ENCODE data around the gene CSNK2A1. TPM values are rescaled to one million over a fixed set of nuclear protein-coding genes. Genes with fewer than 3 reads are reported as not detected.
"Not testable (repeated sequence)": the region's sequence is repeated elsewhere in the genome, so short reads cannot be mapped to it uniquely, and the experiment has no call there.

CSNK2A1 gene
- total RNA-seq = 168 TPM
- 54.6 TPM for polyA plus RNA-seq

DNA sequence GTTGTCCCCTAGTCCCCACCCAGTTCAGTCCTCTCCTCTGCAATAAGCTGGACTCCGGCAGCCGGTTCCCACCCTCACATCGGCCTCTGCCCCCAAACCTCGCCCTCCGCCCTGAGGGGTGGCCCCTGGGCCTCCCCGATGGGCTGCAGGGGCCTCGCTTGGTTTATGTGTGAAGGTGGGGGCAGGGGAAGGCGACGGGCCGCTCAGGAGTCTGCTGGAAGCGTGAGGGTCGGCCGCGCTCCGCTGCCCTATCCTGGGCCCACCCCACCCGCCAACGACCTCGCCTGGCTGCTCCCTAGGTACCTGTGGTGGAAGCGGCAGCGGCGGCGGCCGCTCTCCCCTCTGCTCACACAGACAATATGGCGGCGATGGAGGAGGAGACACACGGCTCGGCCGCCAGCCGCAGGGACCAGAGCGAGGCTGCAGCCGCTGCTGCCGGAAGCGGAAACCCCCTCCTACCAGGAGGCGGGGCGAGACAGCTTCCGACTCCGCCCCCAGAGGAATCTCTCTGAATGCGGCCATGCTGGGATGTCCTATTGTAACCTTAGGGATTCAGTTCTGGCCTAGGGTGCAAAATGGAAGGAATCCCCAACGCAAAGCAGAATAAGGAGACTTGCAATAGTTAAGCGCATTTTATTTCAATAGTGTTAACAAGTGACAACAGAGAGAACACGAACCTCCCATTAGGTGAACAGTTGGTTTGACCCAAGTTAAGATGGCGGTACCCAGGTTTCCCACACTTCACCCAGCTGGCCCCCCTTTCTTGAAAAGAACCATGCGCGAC, at the start of gene CSNK2A1:
CSNK2A1 (minus strand) TSS at position 422 of the 784 bp plus-strand sequence. CDS start 35,239 bp downstream, outside the sequence.
- H3K36me3 ChIP-seq (ENCODE audit: insufficient read depth) = no peaks in the 10 kb centered on the region
- peak within 1 kb of the TSS; percentile 90 for H3K27ac ChIP-seq (ENCODE audit: low read depth)
- H3K4me3 ChIP-seq (ENCODE audit: low read depth, low read length) = peak within 1 kb of the TSS; percentile 88
- peak; percentile 90 for DNase-seq (ENCODE audit: extremely low spot score)
- under 1% methylated on average over 44 of the region's 44 CpGs for WGBS
- peaks cover 2% of the 10 kb centered on the region for H3K4me1 ChIP-seq (ENCODE audit: insufficient read depth)

DNA sequence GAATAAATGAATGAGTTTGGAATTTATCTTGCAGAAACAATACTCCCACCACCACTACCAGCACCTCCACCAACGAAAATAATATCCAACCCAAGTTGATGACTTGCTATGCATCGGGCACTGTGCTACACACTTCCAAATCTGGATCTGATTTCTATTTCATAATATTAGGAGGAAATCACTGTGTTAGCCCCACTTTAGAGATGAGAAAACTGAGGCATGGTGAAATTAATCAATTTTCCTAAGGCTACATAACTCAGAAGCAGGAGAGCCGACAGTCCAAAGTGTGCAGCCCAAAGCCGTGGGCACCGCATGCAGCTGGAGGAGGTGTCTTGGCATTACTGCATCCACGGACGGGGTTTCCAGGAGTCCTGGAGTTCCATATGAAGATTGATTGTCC, 48.9 kb upstream of the CSNK2A1 start:
- Histone ChIP-seq H3K36me3 (ENCODE audit: insufficient read depth) (no peaks in the 10 kb centered on the region), H3K4me1 (ENCODE audit: insufficient read depth) (no peaks in the 10 kb centered on the region), H3K4me3 (ENCODE audit: low read depth, low read length) (no peak overlapping the region), H3K27ac (ENCODE audit: low read depth) (no peak overlapping the region)
- no peak for DNase-seq (ENCODE audit: extremely low spot score)
- 88% methylated on average over 7 of the region's 7 CpGs for WGBS

DNA sequence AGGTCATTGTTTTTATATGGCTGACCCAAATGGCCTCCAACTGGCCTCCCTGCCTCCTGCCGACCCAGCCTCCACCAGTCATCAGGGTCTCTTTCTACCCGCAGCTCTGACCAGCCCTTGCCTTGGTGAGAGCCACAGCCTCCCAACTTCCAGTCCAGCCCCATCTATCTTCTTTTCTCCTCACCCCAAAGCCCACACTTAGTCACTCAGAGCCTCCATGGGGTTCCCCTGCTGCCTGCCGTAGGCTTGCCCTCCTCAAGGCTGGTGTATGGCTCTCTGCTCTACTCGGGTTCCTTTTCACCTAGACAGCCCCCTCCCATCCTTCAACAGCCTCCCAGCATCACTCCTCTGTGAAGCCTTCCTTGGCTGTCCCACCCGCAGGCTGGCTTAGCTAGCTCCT, 48.4 kb upstream of the CSNK2A1 start:
- H3K4me3 ChIP-seq (ENCODE audit: low read depth, low read length) = no peak overlapping the region
- H3K27ac ChIP-seq (ENCODE audit: low read depth) = no peak overlapping the region
- DNase-seq (ENCODE audit: extremely low spot score) = no peak
- 83% methylated on average over 5 of the region's 5 CpGs for WGBS
- no peaks in the 10 kb centered on the region for H3K4me1 ChIP-seq (ENCODE audit: insufficient read depth)
- H3K36me3 ChIP-seq (ENCODE audit: insufficient read depth) = no peaks in the 10 kb centered on the region

DNA sequence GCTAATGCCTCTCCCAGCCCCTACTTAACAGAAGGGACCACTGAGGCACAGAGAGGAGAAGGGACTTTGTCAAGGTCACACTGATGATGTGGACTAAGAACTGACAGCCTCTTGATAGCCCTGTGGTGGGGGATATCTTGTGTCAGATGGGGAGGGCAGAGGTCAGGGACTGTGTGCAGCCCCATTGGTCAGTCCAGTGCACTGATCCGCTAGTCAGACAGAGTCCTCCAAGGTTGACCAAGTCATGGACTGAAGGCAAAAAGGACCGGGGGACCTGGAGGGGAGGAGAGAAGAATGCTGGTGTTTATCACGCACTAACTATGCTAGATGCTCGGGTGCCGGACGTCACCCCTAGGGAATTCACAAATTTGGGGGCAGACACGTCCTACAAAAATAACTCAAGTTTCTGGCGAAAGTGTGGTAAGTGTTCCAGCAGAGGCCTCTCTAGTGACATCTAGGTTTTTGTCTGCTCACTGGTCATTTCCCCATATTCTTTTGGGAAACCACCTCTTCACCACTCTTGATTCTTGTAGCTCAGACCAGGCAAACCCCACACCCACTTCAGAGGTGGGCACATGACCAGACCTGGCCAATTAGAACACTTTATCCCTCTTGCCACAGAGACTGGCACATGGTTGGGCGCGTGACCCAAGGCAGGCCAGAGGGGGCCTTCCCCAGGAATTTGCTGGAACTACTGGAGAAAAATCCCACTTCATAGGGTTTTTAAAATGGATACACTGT, 45.5 kb upstream of the CSNK2A1 start:
- Histone ChIP-seq H3K36me3 (ENCODE audit: insufficient read depth) (no peaks in the 10 kb centered on the region), H3K4me3 (ENCODE audit: low read depth, low read length) (no peak overlapping the region), H3K27ac (ENCODE audit: low read depth) (no peak overlapping the region), H3K4me1 (ENCODE audit: insufficient read depth) (no peaks in the 10 kb centered on the region)
- WGBS = 81% methylated on average over 10 of the region's 10 CpGs
- DNase-seq (ENCODE audit: extremely low spot score) = no peak

DNA sequence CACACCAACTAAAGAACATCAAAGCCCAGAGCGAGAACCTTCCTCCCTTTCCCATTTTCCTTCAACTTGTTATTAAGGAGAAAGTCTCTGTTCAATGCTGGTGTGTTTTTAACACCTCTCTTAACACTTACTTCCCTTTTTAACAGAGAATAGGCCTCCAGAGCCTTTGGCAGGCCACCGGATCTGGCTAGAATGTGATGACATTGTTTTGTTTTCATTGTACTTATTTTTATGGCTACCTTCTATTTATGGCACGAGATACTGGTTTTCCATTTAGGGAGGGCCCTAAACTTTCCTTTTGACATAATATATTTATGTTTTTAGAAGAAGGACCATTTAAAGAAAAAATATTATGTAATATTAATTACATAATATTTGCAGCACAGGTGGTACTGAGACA, 44.9 kb upstream of the CSNK2A1 start:
- no peaks in the 10 kb centered on the region for H3K4me1 ChIP-seq (ENCODE audit: insufficient read depth)
- no peak overlapping the region for H3K27ac ChIP-seq (ENCODE audit: low read depth)
- H3K36me3 ChIP-seq (ENCODE audit: insufficient read depth) = no peaks in the 10 kb centered on the region
- WGBS = 33% methylated on average over 3 of the region's 3 CpGs
- H3K4me3 ChIP-seq (ENCODE audit: low read depth, low read length) = no peak overlapping the region
- DNase-seq (ENCODE audit: extremely low spot score) = no peak

DNA sequence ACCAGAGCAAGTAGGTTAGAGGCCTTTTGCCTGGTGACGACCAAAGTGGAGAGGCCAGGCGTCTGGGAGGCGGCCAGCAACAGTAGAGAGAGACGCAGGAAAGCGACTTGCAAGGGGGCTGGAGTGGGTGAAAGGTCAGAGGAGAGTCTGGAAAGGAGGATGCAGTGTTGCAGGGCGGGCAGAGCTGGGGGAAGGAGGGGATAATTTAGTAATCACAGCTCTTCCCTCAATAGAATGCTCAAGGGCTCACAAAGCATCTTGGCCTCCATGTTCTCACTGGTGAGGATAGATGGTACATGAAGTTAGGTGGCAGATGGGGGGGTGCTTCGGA, 41.3 kb upstream of the CSNK2A1 start:
- Histone ChIP-seq H3K4me1 (ENCODE audit: insufficient read depth) (no peaks in the 10 kb centered on the region), H3K27ac (ENCODE audit: low read depth) (no peak overlapping the region), H3K36me3 (ENCODE audit: insufficient read depth) (no peaks in the 10 kb centered on the region), H3K4me3 (ENCODE audit: low read depth, low read length) (no peak overlapping the region)
- WGBS = 59% methylated on average over 7 of the region's 7 CpGs
- DNase-seq (ENCODE audit: extremely low spot score) = no peak

DNA sequence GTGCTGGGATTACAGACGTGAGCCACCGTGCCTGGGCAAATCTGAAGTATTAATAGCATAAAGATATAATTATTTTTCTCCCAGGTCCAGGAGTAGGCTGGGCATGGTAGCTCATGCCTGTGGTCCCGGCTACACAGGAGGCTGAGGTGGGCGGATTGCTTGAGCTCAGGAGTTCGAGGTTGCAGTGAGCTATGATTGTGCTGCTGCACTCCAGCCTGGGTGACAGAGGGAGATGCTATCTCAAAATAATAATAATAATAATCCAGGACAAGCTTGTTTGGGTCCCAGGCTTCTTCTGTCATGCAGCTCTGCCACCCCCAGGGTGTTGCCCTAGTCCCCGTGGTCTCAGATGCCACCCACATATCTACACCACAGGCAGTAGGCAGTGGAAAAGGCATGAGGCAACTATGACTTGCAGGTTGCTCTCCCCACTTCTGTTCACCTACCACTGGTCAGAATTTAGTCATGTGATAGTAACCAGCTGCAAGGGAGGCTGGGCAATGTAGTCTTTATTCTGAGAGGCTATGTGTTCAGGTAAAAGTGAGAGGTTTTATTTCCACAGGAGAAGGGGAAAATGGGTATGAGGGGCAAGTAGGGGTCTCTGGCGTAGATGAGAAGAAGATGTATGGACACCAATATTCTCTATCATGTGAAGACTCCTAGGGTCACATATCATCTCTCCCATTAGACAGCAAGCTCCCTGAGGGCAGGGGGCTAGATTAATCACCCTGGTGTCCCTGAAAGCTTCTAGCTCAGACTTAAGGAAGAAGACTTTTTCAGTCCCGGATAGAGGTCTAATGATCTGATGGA, 40.8 kb upstream of the CSNK2A1 start:
- 68% methylated on average over 8 of the region's 8 CpGs for WGBS
- H3K4me3 ChIP-seq (ENCODE audit: low read depth, low read length) = no peak overlapping the region
- H3K36me3 ChIP-seq (ENCODE audit: insufficient read depth) = no peaks in the 10 kb centered on the region
- no peak for DNase-seq (ENCODE audit: extremely low spot score)
- no peak overlapping the region for H3K27ac ChIP-seq (ENCODE audit: low read depth)
- no peaks in the 10 kb centered on the region for H3K4me1 ChIP-seq (ENCODE audit: insufficient read depth)

DNA sequence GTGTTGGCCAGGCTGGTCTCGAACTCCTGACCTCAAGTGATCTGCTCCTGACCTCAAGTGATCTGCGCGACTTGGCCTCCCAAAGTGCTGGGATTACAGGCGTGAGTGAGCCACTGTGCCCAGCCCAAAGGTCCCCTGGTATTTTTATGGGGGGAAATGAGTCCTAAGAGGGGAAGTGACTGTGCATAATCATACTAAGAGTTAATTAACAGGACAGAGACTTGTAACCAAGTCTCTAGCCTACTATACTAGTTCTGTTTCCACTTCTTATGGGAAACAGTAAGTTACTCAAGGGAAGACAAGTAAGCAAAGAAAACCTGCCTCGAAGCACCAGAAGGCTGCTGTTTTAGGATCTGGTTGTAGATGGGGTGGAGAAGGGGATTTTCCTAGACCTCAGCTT, 38.6 kb upstream of the CSNK2A1 start:
- no peaks in the 10 kb centered on the region for H3K4me1 ChIP-seq (ENCODE audit: insufficient read depth)
- DNase-seq (ENCODE audit: extremely low spot score) = no peak
- WGBS = 54% methylated on average over 5 of the region's 5 CpGs
- H3K27ac ChIP-seq (ENCODE audit: low read depth) = no peak overlapping the region
- no peaks in the 10 kb centered on the region for H3K36me3 ChIP-seq (ENCODE audit: insufficient read depth)
- no peak overlapping the region for H3K4me3 ChIP-seq (ENCODE audit: low read depth, low read length)

DNA sequence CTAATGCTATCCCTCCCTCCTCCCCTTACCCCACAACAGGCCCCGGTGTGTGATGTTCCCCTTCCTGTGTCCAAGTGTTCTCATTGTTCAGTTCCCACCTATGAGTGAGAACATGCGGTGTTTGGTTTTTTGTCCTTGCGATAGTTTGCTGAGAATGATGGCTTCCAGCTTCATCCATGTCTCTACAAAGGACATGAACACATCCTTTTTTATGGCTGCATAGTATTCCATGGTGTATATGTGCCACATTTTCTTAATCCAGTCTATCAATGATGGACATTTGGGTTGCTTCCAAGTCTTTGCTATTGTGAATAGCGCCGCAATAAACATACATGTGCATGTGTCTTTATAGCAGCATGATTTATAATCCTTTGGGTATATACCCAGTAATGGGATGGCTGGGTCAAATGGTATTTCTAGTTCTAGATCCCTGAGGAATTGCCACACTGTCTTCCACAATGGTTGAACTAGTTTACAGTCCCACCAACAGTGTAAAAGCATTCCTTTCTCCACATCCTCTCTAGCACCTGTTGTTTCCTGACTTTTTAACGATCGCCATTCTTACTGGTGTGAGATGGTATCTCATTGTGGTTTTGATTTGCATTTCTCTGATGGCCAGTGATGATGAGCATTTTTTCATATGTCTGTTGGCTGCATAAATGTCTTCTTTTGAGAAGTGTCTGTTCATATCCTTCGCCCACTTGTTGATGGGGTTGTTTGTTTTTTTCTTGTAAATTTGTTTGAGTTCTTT, 35.5 kb upstream of the CSNK2A1 start:
- WGBS = 80% methylated on average over 7 of the region's 8 CpGs

DNA sequence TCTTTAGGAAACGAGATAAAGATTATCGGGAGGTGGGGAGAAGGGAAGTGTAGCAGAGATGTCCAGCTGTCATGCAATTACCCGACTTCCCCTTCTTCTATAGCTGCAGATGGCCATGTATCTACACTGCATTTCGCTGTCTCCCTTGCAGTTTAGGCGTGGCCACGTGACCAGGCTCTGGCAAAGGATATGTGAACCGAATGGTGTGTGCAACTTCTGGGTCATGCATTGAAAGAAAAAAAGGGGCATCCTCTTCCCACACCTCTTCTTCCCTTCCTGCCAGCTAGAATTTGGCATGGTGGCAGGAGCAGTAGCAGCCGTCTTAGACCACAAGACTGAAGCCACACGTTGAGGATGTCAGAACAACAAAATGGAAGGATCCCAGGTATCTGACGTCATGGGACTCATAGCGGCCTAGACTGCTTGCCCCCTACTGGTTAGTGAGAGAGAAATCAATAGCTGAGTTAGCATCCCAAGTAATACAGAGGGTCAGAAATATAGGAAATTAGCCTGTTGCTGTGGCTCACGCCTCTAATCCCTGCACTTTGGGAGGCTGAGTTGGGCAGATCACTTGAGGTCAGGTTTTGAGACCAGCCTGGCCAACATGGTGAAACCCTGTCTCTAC, 33.7 kb upstream of the CSNK2A1 start:
- H3K4me3 ChIP-seq (ENCODE audit: low read depth, low read length) = no peak overlapping the region
- H3K36me3 ChIP-seq (ENCODE audit: insufficient read depth) = no peaks in the 10 kb centered on the region
- no peak for DNase-seq (ENCODE audit: extremely low spot score)
- no peaks in the 10 kb centered on the region for H3K4me1 ChIP-seq (ENCODE audit: insufficient read depth)
- 64% methylated on average over 12 of the region's 12 CpGs for WGBS
- no peak overlapping the region for H3K27ac ChIP-seq (ENCODE audit: low read depth)

More for the DNA sequence above, 35.5 kb upstream of the CSNK2A1 start:
- not testable (repeated sequence) for H3K27ac ChIP-seq (ENCODE audit: low read depth); DNase-seq (ENCODE audit: extremely low spot score); H3K4me1 ChIP-seq (ENCODE audit: insufficient read depth); H3K36me3 ChIP-seq (ENCODE audit: insufficient read depth); H3K4me3 ChIP-seq (ENCODE audit: low read depth, low read length)

DNA sequence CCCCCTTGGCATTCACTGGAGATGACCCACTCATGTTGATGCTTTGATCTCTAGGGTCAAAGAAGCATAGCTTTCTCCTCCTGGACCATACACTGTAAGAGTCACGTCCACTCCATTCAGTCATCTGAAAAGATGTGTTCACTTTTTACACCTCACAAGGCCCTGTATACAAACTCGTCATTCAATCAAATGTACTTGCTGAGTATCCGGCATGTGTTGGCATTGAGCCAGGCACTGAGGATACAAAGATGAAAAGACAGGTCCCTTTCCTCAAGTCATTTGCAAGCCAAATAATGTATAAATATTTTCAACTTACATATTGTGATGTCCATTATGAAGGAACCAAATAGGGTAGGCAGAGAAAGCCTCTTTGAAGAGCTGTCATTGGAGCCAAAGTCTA, 32.6 kb upstream of the CSNK2A1 start:
- Histone ChIP-seq H3K4me3 (ENCODE audit: low read depth, low read length) (no peak overlapping the region), H3K36me3 (ENCODE audit: insufficient read depth) (no peaks in the 10 kb centered on the region), H3K27ac (ENCODE audit: low read depth) (no peak overlapping the region), H3K4me1 (ENCODE audit: insufficient read depth) (no peaks in the 10 kb centered on the region)
- WGBS = 58% methylated on average over 3 of the region's 3 CpGs
- no peak for DNase-seq (ENCODE audit: extremely low spot score)

DNA sequence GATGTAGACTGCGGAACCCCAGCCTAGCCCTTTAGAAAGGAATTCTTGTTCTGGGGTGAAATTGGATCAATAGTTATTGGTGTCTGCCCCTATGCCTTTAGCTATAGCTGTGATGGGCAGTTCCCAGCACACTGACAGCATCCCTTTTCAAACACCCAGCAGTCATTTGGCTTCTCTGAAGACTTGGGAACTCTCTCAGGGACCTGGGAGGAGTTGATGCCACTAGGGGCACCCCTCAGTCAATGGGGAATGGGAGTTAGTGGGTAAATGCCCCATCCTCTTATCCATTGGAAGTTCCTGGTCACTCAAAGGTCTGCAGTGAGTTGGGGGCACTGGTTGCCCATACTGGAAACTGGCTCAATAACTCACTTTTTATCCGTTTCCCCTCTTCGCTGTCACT, 31.6 kb upstream of the CSNK2A1 start:
- H3K4me1 ChIP-seq (ENCODE audit: insufficient read depth) = no peaks in the 10 kb centered on the region

More for the DNA sequence above, 31.6 kb upstream of the CSNK2A1 start:
- no peak for DNase-seq (ENCODE audit: extremely low spot score)
- Histone ChIP-seq H3K4me3 (ENCODE audit: low read depth, low read length) (no peak overlapping the region), H3K27ac (ENCODE audit: low read depth) (no peak overlapping the region), H3K36me3 (ENCODE audit: insufficient read depth) (no peaks in the 10 kb centered on the region)
- 88% methylated on average over 3 of the region's 3 CpGs for WGBS

All from urinary bladder (tissue), 4 donors.